Measurements from ENCODE around the gene CNPY1.

Gene CNPY1

DNA sequence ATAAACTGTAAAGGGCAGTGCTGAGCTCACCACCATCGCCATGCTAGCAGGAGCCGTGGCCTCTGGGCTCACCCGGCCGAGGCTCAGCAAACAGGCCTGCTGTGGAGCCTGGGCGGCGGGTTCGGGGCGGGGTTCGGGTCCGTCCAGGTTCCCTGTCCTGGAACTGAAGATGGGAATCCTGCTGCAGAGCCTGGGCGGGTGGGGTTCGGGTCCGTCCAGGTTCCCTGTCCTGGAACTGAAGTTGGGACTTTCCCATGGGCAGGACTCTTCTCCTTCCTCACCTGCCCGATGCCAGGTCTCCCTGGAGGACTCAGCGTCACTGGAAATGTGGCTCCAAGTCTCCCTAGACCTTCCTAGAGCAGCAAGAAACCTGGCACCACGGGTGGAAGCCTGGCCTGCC, 51.8 kb downstream of the CNPY1 start:
- TF ChIP-seq EGR1 (IDR thresholded peaks at IDR 0.05) = no peak
- TF ChIP-seq, protein P1, sequence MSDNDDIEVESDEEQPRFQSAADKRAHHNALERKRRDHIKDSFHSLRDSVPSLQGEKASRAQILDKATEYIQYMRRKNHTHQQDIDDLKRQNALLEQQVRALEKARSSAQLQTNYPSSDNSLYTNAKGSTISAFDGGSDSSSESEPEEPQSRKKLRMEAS (IDR thresholded peaks at IDR 0.05) = no peak
- TF ChIP-seq CEBPB (IDR thresholded peaks at IDR 0.05) = no peak
- TF ChIP-seq RAD21 (IDR thresholded peaks at IDR 0.05; ENCODE audit: low read depth) = no peak
- no peak for TF ChIP-seq EP300 (IDR thresholded peaks at IDR 0.05; ENCODE audit: borderline replicate concordance)
- no peak for TF ChIP-seq TEAD4 (IDR thresholded peaks at IDR 0.05)
- no peak for TF ChIP-seq USF1 (IDR thresholded peaks at IDR 0.05)
- TF ChIP-seq YY1 (IDR thresholded peaks at IDR 0.05; ENCODE audit: low read depth) = no peak
- TF ChIP-seq TAF1 (IDR thresholded peaks at IDR 0.05; ENCODE audit: low read depth) = no peak
- TF ChIP-seq TCF12 (IDR thresholded peaks at IDR 0.05; ENCODE audit: low read depth) = no peak
- TF ChIP-seq NFIC (IDR thresholded peaks at IDR 0.05) = no peak
- TF ChIP-seq FOXM1 (IDR thresholded peaks at IDR 0.05; ENCODE audit: borderline replicate concordance, low read depth) = no peak
- no peak for TF ChIP-seq ZBTB7A (IDR thresholded peaks at IDR 0.05; ENCODE audit: low read depth)
- no peak for TF ChIP-seq CREB1 (IDR thresholded peaks at IDR 0.05; ENCODE audit: low read depth)

- TF ChIP-seq, protein P2, sequence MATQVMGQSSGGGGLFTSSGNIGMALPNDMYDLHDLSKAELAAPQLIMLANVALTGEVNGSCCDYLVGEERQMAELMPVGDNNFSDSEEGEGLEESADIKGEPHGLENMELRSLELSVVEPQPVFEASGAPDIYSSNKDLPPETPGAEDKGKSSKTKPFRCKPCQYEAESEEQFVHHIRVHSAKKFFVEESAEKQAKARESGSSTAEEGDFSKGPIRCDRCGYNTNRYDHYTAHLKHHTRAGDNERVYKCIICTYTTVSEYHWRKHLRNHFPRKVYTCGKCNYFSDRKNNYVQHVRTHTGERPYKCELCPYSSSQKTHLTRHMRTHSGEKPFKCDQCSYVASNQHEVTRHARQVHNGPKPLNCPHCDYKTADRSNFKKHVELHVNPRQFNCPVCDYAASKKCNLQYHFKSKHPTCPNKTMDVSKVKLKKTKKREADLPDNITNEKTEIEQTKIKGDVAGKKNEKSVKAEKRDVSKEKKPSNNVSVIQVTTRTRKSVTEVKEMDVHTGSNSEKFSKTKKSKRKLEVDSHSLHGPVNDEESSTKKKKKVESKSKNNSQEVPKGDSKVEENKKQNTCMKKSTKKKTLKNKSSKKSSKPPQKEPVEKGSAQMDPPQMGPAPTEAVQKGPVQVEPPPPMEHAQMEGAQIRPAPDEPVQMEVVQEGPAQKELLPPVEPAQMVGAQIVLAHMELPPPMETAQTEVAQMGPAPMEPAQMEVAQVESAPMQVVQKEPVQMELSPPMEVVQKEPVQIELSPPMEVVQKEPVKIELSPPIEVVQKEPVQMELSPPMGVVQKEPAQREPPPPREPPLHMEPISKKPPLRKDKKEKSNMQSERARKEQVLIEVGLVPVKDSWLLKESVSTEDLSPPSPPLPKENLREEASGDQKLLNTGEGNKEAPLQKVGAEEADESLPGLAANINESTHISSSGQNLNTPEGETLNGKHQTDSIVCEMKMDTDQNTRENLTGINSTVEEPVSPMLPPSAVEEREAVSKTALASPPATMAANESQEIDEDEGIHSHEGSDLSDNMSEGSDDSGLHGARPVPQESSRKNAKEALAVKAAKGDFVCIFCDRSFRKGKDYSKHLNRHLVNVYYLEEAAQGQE (IDR thresholded peaks at IDR 0.05; ENCODE audit: low read depth) = no peak
- TF ChIP-seq, protein P1 (IDR thresholded peaks at IDR 0.05) = no peak
- TF ChIP-seq FOXM1 (IDR thresholded peaks at IDR 0.05; ENCODE audit: borderline replicate concordance, low read depth) = no peak
- no peak for TF ChIP-seq YY1 (IDR thresholded peaks at IDR 0.05; ENCODE audit: low read depth)
- no peak for TF ChIP-seq EGR1 (IDR thresholded peaks at IDR 0.05)
- no peak for TF ChIP-seq ZBTB7A (IDR thresholded peaks at IDR 0.05; ENCODE audit: low read depth)
- TF ChIP-seq NFIC (IDR thresholded peaks at IDR 0.05) = no peak
- TF ChIP-seq TAF1 (IDR thresholded peaks at IDR 0.05; ENCODE audit: low read depth) = no peak
- TF ChIP-seq RAD21 (IDR thresholded peaks at IDR 0.05; ENCODE audit: low read depth) = no peak
- TF ChIP-seq EP300 (IDR thresholded peaks at IDR 0.05; ENCODE audit: borderline replicate concordance) = no peak
- no peak for TF ChIP-seq USF1 (IDR thresholded peaks at IDR 0.05)
Observed at GRCh38 chr7:155493744-155494538, 52.4 kb downstream of the CNPY1 start.

DNA sequence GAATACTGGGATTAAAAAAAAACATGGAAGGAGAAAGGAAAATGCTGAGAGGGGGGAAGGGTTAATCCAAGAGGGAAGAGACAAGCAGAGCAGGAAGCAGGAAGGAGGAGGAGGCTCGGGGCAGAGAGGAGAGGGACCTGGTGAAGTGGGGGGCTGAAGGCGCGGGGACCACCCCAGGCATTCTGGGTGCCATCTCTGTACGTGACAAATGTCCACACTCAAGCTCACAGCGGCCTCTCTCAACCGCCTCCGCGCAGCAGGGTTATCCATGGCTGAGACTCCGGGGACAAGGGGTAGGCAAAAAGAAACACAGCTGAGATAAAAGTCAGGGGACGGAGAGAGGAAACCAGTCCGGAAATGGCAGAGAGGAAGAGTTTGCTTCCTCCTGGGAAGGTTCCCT, 54.5 kb downstream of the CNPY1 start:
- TF ChIP-seq TAF1 (IDR thresholded peaks at IDR 0.05; ENCODE audit: low read depth) = no peak
- no peak for TF ChIP-seq FOXM1 (IDR thresholded peaks at IDR 0.05; ENCODE audit: borderline replicate concordance, low read depth)
- no peak for TF ChIP-seq CEBPB (IDR thresholded peaks at IDR 0.05)
- TF ChIP-seq TCF12 (IDR thresholded peaks at IDR 0.05; ENCODE audit: low read depth) = no peak
- TF ChIP-seq TEAD4 (IDR thresholded peaks at IDR 0.05) = no peak
- TF ChIP-seq RAD21 (IDR thresholded peaks at IDR 0.05; ENCODE audit: low read depth) = no peak
- no peak for TF ChIP-seq ZBTB7A (IDR thresholded peaks at IDR 0.05; ENCODE audit: low read depth)
- TF ChIP-seq NFIC (IDR thresholded peaks at IDR 0.05) = no peak
- TF ChIP-seq EGR1 (IDR thresholded peaks at IDR 0.05) = no peak
- no peak for TF ChIP-seq CREB1 (IDR thresholded peaks at IDR 0.05; ENCODE audit: low read depth)
- TF ChIP-seq, protein P1 (IDR thresholded peaks at IDR 0.05) = no peak
- TF ChIP-seq YY1 (IDR thresholded peaks at IDR 0.05; ENCODE audit: low read depth) = no peak
- TF ChIP-seq, protein P2 (IDR thresholded peaks at IDR 0.05; ENCODE audit: low read depth) = no peak

- TF ChIP-seq TAF1 (IDR thresholded peaks at IDR 0.05; ENCODE audit: low read depth) (no peak), TEAD4 (IDR thresholded peaks at IDR 0.05) (no peak), ZBTB7A (IDR thresholded peaks at IDR 0.05; ENCODE audit: low read depth) (no peak), RAD21 (IDR thresholded peaks at IDR 0.05; ENCODE audit: low read depth) (no peak), USF1 (IDR thresholded peaks at IDR 0.05) (no peak), TCF12 (IDR thresholded peaks at IDR 0.05; ENCODE audit: low read depth) (no peak), NFIC (IDR thresholded peaks at IDR 0.05) (no peak), EGR1 (IDR thresholded peaks at IDR 0.05) (no peak), YY1 (IDR thresholded peaks at IDR 0.05; ENCODE audit: low read depth) (no peak), CEBPB (IDR thresholded peaks at IDR 0.05) (no peak), FOXM1 (IDR thresholded peaks at IDR 0.05; ENCODE audit: borderline replicate concordance, low read depth) (no peak), CREB1 (IDR thresholded peaks at IDR 0.05; ENCODE audit: low read depth) (no peak), EP300 (IDR thresholded peaks at IDR 0.05; ENCODE audit: borderline replicate concordance) (no peak)
- TF ChIP-seq, protein P1 (IDR thresholded peaks at IDR 0.05) = no peak
- TF ChIP-seq, protein P2 (IDR thresholded peaks at IDR 0.05; ENCODE audit: low read depth) = no peak
Observed at GRCh38 chr7:155490697-155491628, 55.4 kb downstream of the CNPY1 start.
